Gastrocnemius medialis (tissue), 4 donors: Measurements from ENCODE around the gene TPSB2.
"Not testable (repeated sequence)": the region's sequence is repeated elsewhere in the genome, so short reads cannot be mapped to it uniquely, and the experiment has no call there.

Experiments used
- CTCF ChIP-seq, 5 experiments: fragments of 450-650 bp in 3 of 5; fragments of 200-600 bp in 2 of 5; sonication (generic) in 2 of 5; IDR thresholded peaks in 4 of 5; conservative IDR thresholded peaks in 1 of 5; 1 replicate in 4 of 5; 2 replicates in 1 of 5; pipeline ENCODE4 v1.5.1; 2016 to 2019; ENCODE audit warnings: antibody characterized with exemption in 5 of 5, mild to moderate bottlenecking in 3 of 5, moderate library complexity in 3 of 5
- POLR2A ChIP-seq, 2 donors: fragments of 450-650 bp; IDR thresholded peaks; one replicate each; pipeline ENCODE4 v1.6.1; 2017; ENCODE audit warnings: antibody characterized with exemption in 2 of 2, mild to moderate bottlenecking in 2 of 2, moderate library complexity in 2 of 2

GRCh38 chr16:1247903-1248537 is 18.0 kb upstream of the TPSB2 start:
- TF ChIP-seq CTCF (IDR thresholded peaks at IDR 0.05 in 4 of 5, conservative IDR thresholded peaks at IDR 0.05 in 1 of 5); POLR2A (IDR thresholded peaks at IDR 0.05): not testable (repeated sequence)
